Endothelial cell (in vitro differentiated cells): Measurements from ENCODE around the gene GPR63. TPM values are rescaled to one million over a fixed set of nuclear protein-coding genes. Genes with fewer than 3 reads are reported as not detected.
A peak's percentile ranks its signal among the peaks of the same experiment; 100 is the strongest.
"Not testable (repeated sequence)": the region's sequence is repeated elsewhere in the genome, so short reads cannot be mapped to it uniquely, and the experiment has no call there.

Experiments used
- DNase-seq: peaks from one replicate; pipeline ENCODE4 v3.0.0; 2021; ENCODE audit warnings: low spot score
- H3K27ac Mint-ChIP-seq: one replicate; pipeline ENCODE4 v1.8.0; 2021; ENCODE audit warnings: mixed read lengths, inconsistent platforms; ENCODE audit not compliant: unreplicated experiment
- H3K27me3 Mint-ChIP-seq: one replicate; pipeline ENCODE4 v1.8.0; 2021; ENCODE audit warnings: mild to moderate bottlenecking, moderate library complexity, mixed read lengths, inconsistent platforms; ENCODE audit not compliant: unreplicated experiment
- H3K36me3 Mint-ChIP-seq: one replicate; pipeline ENCODE4 v1.8.0; 2021; ENCODE audit warnings: mild to moderate bottlenecking, low read depth, mixed read lengths, inconsistent platforms; ENCODE audit not compliant: unreplicated experiment
- H3K4me1 Mint-ChIP-seq: one replicate; pipeline ENCODE4 v1.8.0; 2021; ENCODE audit warnings: mild to moderate bottlenecking, mixed read lengths, inconsistent platforms; ENCODE audit not compliant: unreplicated experiment
- H3K4me3 Mint-ChIP-seq: one replicate; pipeline ENCODE4 v1.8.0; 2021; ENCODE audit warnings: mild to moderate bottlenecking, mixed read lengths, inconsistent platforms; ENCODE audit not compliant: unreplicated experiment
- H3K9me3 Mint-ChIP-seq: one replicate; pipeline ENCODE4 v1.8.0; 2021; ENCODE audit warnings: mixed read lengths, inconsistent platforms; ENCODE audit not compliant: unreplicated experiment
- CTCF ChIP-seq: fragments of 200-600 bp; sonication (generic); IDR thresholded peaks from one replicate; pipeline ENCODE4 v1.5.0; 2021; ENCODE audit warnings: antibody characterized with exemption; ENCODE audit not compliant: unreplicated experiment
- long read RNA-seq: library from polyadenylated mRNA; unstranded; transcript quantifications from one replicate; pipeline ENCODE4 v2.0.0, GENCODE V29; 2020; ENCODE audit not compliant: unreplicated experiment
- total RNA-seq: library from RNA; stranded (reverse); fragmentation: NEBNext Ultra II Directional; extraction: Animal tissue kit (Norgen Biotek cat#: 25700); gene quantifications from one replicate; pipeline ENCODE4 v1.2.1, GENCODE V29; 2021; ENCODE audit not compliant: unreplicated experiment

The GPR63 gene
- 1.5 TPM for total RNA-seq
- long read RNA-seq, full-length matches to known transcripts, result 1 of 2 reads
- long read RNA-seq, partial matches to known transcripts, result 0 of 2 reads
- long read RNA-seq, other reads (novel, unspliced or antisense), result 1 of 2 reads

GRCh38 chr6:96837081-96837971 is at the start of gene GPR63:
Gene GPR63, minus strand, starts transcription at chr6:96837477. Its CDS starts 37,746 bp downstream, at chr6:96799731.
- DNase-seq, result peak; percentile 58
- peak within 1 kb of the TSS; percentile 80 for H3K27ac Mint-ChIP-seq
- H3K9me3 Mint-ChIP-seq, result no peaks in the 10 kb centered on the region
- H3K4me3 Mint-ChIP-seq, result peak within 1 kb of the TSS; percentile 99
- no peak for TF ChIP-seq CTCF
- no peaks in the 10 kb centered on the region for H3K27me3 Mint-ChIP-seq
- H3K36me3 Mint-ChIP-seq, result no peaks in the 10 kb centered on the region
- H3K4me1 Mint-ChIP-seq, result peaks cover 5% of the 10 kb centered on the region

- no peaks in the 10 kb centered on the region for H3K9me3 Mint-ChIP-seq
- DNase-seq, result no peak
- no peak overlapping the region for H3K4me3 Mint-ChIP-seq
- TF ChIP-seq CTCF, result no peak
- peaks cover 6% of the 10 kb centered on the region for H3K4me1 Mint-ChIP-seq
- H3K27me3 Mint-ChIP-seq, result no peaks in the 10 kb centered on the region
- peaks cover 1% of the 10 kb centered on the region for H3K36me3 Mint-ChIP-seq
- H3K27ac Mint-ChIP-seq, result no peak overlapping the region
Measured at GRCh38 chr6:96886519-96886918, 49.2 kb upstream of the GPR63 start.

- DNase-seq, H3K4me1 Mint-ChIP-seq, H3K9me3 Mint-ChIP-seq, H3K36me3 Mint-ChIP-seq, H3K4me3 Mint-ChIP-seq, H3K27ac Mint-ChIP-seq, H3K27me3 Mint-ChIP-seq: not testable (repeated sequence)
Measured at GRCh38 chr6:96885187-96885631, 47.9 kb upstream of the GPR63 start.

- no peak overlapping the region for H3K27ac Mint-ChIP-seq
- no peak overlapping the region for H3K4me3 Mint-ChIP-seq
- H3K36me3 Mint-ChIP-seq, result no peaks in the 10 kb centered on the region
- no peaks in the 10 kb centered on the region for H3K4me1 Mint-ChIP-seq
- H3K27me3 Mint-ChIP-seq, result no peaks in the 10 kb centered on the region
- no peak for DNase-seq
- no peaks in the 10 kb centered on the region for H3K9me3 Mint-ChIP-seq
- no peak for TF ChIP-seq CTCF
Measured at GRCh38 chr6:96878143-96878542, 40.9 kb upstream of the GPR63 start.

GRCh38 chr6:96876886-96877545 is 39.7 kb upstream of the GPR63 start:
- Mint-ChIP-seq H3K4me3 (no peak overlapping the region), H3K27ac (no peak overlapping the region), H3K36me3 (no peaks in the 10 kb centered on the region), H3K4me1 (no peaks in the 10 kb centered on the region), H3K27me3 (no peaks in the 10 kb centered on the region), H3K9me3 (no peaks in the 10 kb centered on the region)
- TF ChIP-seq CTCF, result no peak
- no peak for DNase-seq
